ENCODE data around the gene ABHD8. TPM values are rescaled to one million over a fixed set of nuclear protein-coding genes. Genes with fewer than 3 reads are reported as not detected.

ABHD8 gene
- total RNA-seq, 1 experiment from 2014 or later: 16.5 TPM

- peak; percentile 89 for DNase-seq (ENCODE audit: low read depth)
Observed at GRCh38 chr19:17333611-17334413, 30.6 kb upstream of the ABHD8 start.

GRCh38 chr19:17332677-17333581 lies 29.7 kb upstream of the ABHD8 start:
- peak; percentile 60 for DNase-seq (ENCODE audit: low read depth)

GRCh38 chr19:17332360-17332676 lies 29.1 kb upstream of the ABHD8 start:
- no peak for DNase-seq (ENCODE audit: low read depth)

- DNase-seq (ENCODE audit: low read depth): no peak
Observed at GRCh38 chr19:17331045-17331558, 27.9 kb upstream of the ABHD8 start.

GRCh38 chr19:17330262-17331044 lies 27.2 kb upstream of the ABHD8 start:
- DNase-seq (ENCODE audit: low read depth): no peak

- no peak for DNase-seq (ENCODE audit: low read depth)
Observed at GRCh38 chr19:17329366-17330261, 26.4 kb upstream of the ABHD8 start.

GRCh38 chr19:17328517-17329365 lies 25.5 kb upstream of the ABHD8 start:
- DNase-seq (ENCODE audit: low read depth): no peak

- no peak for DNase-seq (ENCODE audit: low read depth)
Observed at GRCh38 chr19:17327654-17328516, 24.7 kb upstream of the ABHD8 start.

GRCh38 chr19:17327068-17327653 lies 23.9 kb upstream of the ABHD8 start:
- no peak for DNase-seq (ENCODE audit: low read depth)

GRCh38 chr19:17326595-17326966 lies 23.4 kb upstream of the ABHD8 start:
- no peak for DNase-seq (ENCODE audit: low read depth)

- DNase-seq (ENCODE audit: low read depth): no peak
Observed at GRCh38 chr19:17325881-17326594, 22.8 kb upstream of the ABHD8 start.

GRCh38 chr19:17325133-17325532 lies 21.9 kb upstream of the ABHD8 start:
- DNase-seq (ENCODE audit: low read depth): no peak

- DNase-seq (ENCODE audit: low read depth): no peak
Observed at GRCh38 chr19:17324357-17325114, 21.3 kb upstream of the ABHD8 start.

- no peak for DNase-seq (ENCODE audit: low read depth)
Observed at GRCh38 chr19:17323964-17324332, 20.7 kb upstream of the ABHD8 start.

GRCh38 chr19:17323300-17323963 lies 20.2 kb upstream of the ABHD8 start:
- DNase-seq (ENCODE audit: low read depth): no peak

GRCh38 chr19:17322854-17323253 lies 19.6 kb upstream of the ABHD8 start:
- DNase-seq (ENCODE audit: low read depth): no peak
